ENCODE measurements around the gene SEC24D. TPM values are rescaled to one million over a fixed set of nuclear protein-coding genes. Genes with fewer than 3 reads are reported as not detected.

The SEC24D gene
- total RNA-seq, 1 donor from 2014 or later: 48.1 TPM

DNA sequence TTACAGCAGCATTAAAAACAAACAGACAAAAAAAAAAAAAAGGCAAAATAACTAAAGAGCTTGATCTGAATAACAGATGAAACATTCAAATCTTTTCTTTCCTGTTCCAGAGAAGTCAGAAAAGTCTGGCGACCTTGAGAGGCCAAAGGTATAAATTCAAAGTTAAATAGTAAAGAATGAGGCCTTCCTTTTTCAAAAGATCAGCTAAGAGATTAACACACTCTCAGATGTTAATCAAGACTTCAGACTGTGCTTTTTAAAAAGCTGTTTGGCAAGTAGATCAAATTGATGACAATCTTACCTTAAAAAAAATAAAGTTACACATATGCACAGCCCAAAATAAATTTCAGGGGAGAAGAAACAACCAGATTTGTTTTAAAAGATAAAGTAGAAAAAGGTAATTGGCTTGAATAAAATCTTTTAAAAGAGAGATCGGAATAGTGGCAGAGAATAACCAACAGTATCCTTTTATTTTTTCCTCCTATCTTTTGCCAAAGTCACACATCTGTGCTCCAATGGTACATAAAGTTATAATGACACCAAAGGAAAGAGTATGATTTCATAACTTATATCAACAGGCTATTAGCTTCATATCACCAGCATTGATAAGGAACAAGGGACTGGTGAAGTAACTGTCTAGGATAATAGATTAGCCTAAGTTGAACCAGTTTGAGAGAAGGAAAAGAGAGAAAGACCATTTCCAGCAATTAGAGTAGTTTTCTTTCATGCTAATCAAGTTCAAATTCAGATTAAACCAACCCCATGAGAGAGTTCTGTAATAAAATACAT lies 80.3 kb downstream of the SEC24D start:
- TF ChIP-seq CTCF (IDR thresholded peaks at IDR 0.05): no peak
- H3K4me3 ChIP-seq: no peak overlapping the region
- intact Hi-C loops (cut with DNase I): no loop called here
- H3K27me3 ChIP-seq: no peaks in the 10 kb centered on the region
- no peak for DNase-seq
- peaks cover 56% of the 10 kb centered on the region for H3K36me3 ChIP-seq
- H3K9me3 ChIP-seq: no peaks in the 10 kb centered on the region
- ATAC-seq: no peak
- peak overlapping the region; percentile 17 for H3K27ac ChIP-seq
- H3K4me1 ChIP-seq: peaks cover 6% of the 10 kb centered on the region

DNA sequence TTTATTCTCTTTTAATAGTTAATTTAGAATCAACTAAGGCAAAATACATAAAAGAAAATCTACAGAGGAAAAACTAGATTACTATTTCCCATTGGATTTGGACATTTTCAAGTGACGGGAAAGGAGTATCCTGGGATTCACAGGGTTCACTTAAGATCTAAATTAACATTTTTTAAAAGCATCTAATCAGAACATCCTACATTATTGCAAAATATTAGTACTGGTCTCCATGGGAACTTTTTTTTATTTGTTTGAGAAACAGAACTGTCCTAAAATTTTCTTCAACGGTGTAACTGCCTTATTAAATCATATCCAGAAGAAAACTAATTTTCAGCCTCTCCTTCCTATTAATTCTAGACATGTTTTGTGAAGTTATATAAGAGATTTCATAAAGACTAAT lies 81.0 kb downstream of the SEC24D start:
- DNase-seq (no peak), ATAC-seq (no peak)
- intact Hi-C loops (cut with DNase I): no loop called here
- Histone ChIP-seq H3K27me3 (no peaks in the 10 kb centered on the region), H3K36me3 (peaks cover 63% of the 10 kb centered on the region), H3K9me3 (no peaks in the 10 kb centered on the region), H3K4me3 (no peak overlapping the region), H3K4me1 (peaks cover 6% of the 10 kb centered on the region), H3K27ac (peak overlapping the region; percentile 17)
- TF ChIP-seq CTCF (IDR thresholded peaks at IDR 0.05): no peak

DNA sequence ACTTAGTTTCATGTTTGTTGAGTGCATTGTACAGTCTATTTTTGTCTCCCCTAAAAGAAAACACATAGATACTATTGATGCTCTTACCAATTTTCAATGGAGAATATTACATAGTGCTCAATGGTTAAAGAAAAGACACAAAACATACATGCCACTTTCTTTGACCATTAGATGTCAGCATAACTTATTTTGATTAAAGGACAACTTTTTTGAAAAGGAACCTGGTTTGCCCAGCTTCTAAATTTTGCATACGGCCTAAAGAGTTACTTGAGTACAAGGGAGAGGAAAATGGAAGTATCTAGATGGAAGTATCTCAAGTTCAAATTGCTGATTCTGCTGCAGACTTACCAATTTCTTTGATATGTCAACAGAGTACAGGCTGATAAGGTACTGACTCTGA lies 82.2 kb downstream of the SEC24D start:
- Histone ChIP-seq H3K36me3 (peaks cover 75% of the 10 kb centered on the region), H3K9me3 (no peaks in the 10 kb centered on the region), H3K4me1 (peaks cover 6% of the 10 kb centered on the region), H3K27me3 (no peaks in the 10 kb centered on the region), H3K27ac (no peak overlapping the region), H3K4me3 (no peak overlapping the region)
- intact Hi-C loops (cut with DNase I): no loop called here
- DNase-seq (no peak), ATAC-seq (no peak)
- no peak for TF ChIP-seq CTCF (IDR thresholded peaks at IDR 0.05)

DNA sequence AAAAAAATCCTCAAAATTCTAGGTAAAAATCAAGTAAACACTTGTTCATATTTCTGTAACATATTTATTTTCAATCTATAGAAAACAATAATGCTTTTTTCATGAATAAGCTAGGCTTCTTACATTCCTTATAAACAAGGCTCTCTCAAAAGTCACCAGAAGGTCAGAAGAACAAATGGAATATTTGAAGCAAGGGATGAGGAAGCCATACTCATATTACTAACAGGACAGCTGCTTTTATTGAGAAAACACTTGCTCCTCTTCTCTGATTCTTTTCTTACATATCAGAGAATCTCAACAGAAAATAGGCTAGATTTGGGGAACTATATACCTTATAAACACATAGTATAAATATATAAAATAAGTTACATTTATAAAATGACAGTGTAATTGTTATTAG lies 82.8 kb downstream of the SEC24D start:
- H3K4me3 ChIP-seq: no peak overlapping the region
- no peak for TF ChIP-seq CTCF (IDR thresholded peaks at IDR 0.05)
- H3K9me3 ChIP-seq: no peaks in the 10 kb centered on the region
- H3K4me1 ChIP-seq: peaks cover 6% of the 10 kb centered on the region
- DNase-seq: no peak
- no peaks in the 10 kb centered on the region for H3K27me3 ChIP-seq
- ATAC-seq: no peak
- H3K36me3 ChIP-seq: peaks cover 76% of the 10 kb centered on the region
- no peak overlapping the region for H3K27ac ChIP-seq
- intact Hi-C loops (cut with DNase I): no loop called here

GRCh38 chr4:118752551-118752950 lies 83.4 kb downstream of the SEC24D start:
- Histone ChIP-seq H3K4me1 (peaks cover 4% of the 10 kb centered on the region), H3K36me3 (peaks cover 76% of the 10 kb centered on the region), H3K4me3 (no peak overlapping the region), H3K9me3 (no peaks in the 10 kb centered on the region), H3K27ac (no peak overlapping the region), H3K27me3 (no peaks in the 10 kb centered on the region)
- no peak for DNase-seq
- no peak for TF ChIP-seq CTCF (IDR thresholded peaks at IDR 0.05)
- ATAC-seq: no peak
- intact Hi-C loops (cut with DNase I): no loop called here

All from upper lobe of right lung (tissue), 1 donor.